ENCODE measurements around the gene PTPN1. TPM values are rescaled to one million over a fixed set of nuclear protein-coding genes. Genes with fewer than 3 reads are reported as not detected.
A peak's percentile ranks its signal among the peaks of the same experiment; 100 is the strongest.

The PTPN1 gene
- 33.0 and 38.7 TPM in 2 replicates for total RNA-seq (2014; rRNA removed; shearing (Covaris generic))

GRCh38 chr20:50509923-50510705 is at the start of gene PTPN1:
TSS of gene PTPN1 (plus strand) at chr20:50510383. CDS start at chr20:50510528, 145 bp downstream.
- H3K27me3 ChIP-seq (ENCODE audit: control insufficient read depth, insufficient read depth, low read length), result no peaks in the 10 kb centered on the region
- peak; percentile 97 for DNase-seq
- no peaks in the 10 kb centered on the region for H3K36me3 ChIP-seq (replicated peaks; ENCODE audit: control insufficient read depth, insufficient read depth, low read length)
- peak within 1 kb of the TSS; percentile 98 for H3K4me3 ChIP-seq (ENCODE audit: insufficient read depth, low read depth, low read length)

GRCh38 chr20:50460608-50461267 is 49.4 kb upstream of the PTPN1 start:
- peak; percentile 95 for DNase-seq
- Histone ChIP-seq H3K4me3 (ENCODE audit: insufficient read depth, low read depth, low read length) (no peak overlapping the region), H3K27me3 (ENCODE audit: control insufficient read depth, insufficient read depth, low read length) (no peaks in the 10 kb centered on the region), H3K36me3 (replicated peaks; ENCODE audit: control insufficient read depth, insufficient read depth, low read length) (no peaks in the 10 kb centered on the region)

GRCh38 chr20:50462093-50462690 is 48.0 kb upstream of the PTPN1 start:
- Histone ChIP-seq H3K27me3 (ENCODE audit: control insufficient read depth, insufficient read depth, low read length) (no peaks in the 10 kb centered on the region), H3K4me3 (ENCODE audit: insufficient read depth, low read depth, low read length) (no peak overlapping the region), H3K36me3 (replicated peaks; ENCODE audit: control insufficient read depth, insufficient read depth, low read length) (no peaks in the 10 kb centered on the region)

DNA sequence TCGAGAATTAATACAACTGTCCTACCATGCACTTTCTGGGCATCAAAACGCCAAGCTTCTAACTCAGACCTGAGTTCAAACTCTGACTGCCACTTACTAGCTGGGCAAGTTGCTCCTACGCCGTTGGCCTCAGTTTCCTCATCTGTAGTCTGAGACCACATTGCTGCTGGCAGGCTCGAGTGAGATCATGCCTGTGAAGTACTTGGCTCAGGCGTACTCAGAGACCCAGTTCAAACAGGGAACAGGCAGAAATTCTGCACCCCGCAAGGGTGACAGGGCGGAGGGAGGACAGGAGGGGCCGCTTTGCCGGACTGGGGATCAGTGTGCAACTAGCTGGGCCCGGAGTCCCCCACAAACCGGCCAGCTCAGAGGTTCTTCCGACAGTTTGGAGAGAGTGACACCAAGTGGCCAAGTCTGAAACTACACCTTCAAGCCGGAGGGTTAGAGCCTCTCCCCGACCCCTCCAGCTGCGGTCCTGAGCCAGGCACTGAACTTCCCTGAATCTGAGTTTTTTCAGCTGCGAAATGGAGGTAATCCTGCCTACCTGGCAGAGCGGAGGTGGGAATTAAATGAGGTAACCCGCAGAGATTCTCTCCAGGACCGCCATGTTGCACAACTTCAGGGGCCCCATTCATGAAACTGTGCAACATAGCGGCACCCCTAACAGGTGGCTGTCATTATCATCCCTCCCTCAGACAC is 46.0 kb upstream of the PTPN1 start:
- no peak overlapping the region for H3K4me3 ChIP-seq (ENCODE audit: insufficient read depth, low read depth, low read length)
- peak; percentile 81 for DNase-seq
- no peaks in the 10 kb centered on the region for H3K27me3 ChIP-seq (ENCODE audit: control insufficient read depth, insufficient read depth, low read length)
- H3K36me3 ChIP-seq (replicated peaks; ENCODE audit: control insufficient read depth, insufficient read depth, low read length), result no peaks in the 10 kb centered on the region

More at GRCh38 chr20:50462093-50462690, 48.0 kb upstream of the PTPN1 start:
- no peak for DNase-seq

GRCh38 chr20:50464725-50465650 is 45.2 kb upstream of the PTPN1 start:
- Histone ChIP-seq H3K4me3 (ENCODE audit: insufficient read depth, low read depth, low read length) (no peak overlapping the region), H3K27me3 (ENCODE audit: control insufficient read depth, insufficient read depth, low read length) (no peaks in the 10 kb centered on the region), H3K36me3 (replicated peaks; ENCODE audit: control insufficient read depth, insufficient read depth, low read length) (no peaks in the 10 kb centered on the region)
- no peak for DNase-seq

DNA sequence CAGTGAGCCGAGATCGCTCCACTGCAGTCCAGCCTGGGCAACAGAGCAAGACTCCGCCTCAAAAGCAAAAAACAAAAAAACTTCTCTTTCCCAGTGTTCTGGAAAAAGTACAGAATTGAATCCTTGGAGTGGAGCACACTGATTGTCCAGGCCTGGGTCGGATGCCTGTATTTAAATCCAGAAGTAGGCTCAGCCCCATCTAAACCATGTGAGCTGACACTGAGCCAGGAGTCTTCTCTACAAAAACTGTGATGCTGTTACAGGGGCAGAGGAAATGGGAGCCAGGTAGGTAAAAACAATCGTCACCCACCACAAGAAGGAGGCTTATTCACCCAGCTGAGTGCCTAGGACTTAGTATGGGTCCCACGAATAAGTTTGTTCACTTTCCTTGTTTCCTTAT is 43.0 kb upstream of the PTPN1 start:
- no peak for DNase-seq

GRCh38 chr20:50467718-50468356 is 42.3 kb upstream of the PTPN1 start:
- H3K27me3 ChIP-seq (ENCODE audit: control insufficient read depth, insufficient read depth, low read length), result no peaks in the 10 kb centered on the region
- no peaks in the 10 kb centered on the region for H3K36me3 ChIP-seq (replicated peaks; ENCODE audit: control insufficient read depth, insufficient read depth, low read length)
- H3K4me3 ChIP-seq (ENCODE audit: insufficient read depth, low read depth, low read length), result no peak overlapping the region
- DNase-seq, result peak; percentile 58

More for the DNA sequence above, 43.0 kb upstream of the PTPN1 start:
- Histone ChIP-seq H3K27me3 (ENCODE audit: control insufficient read depth, insufficient read depth, low read length) (no peaks in the 10 kb centered on the region), H3K4me3 (ENCODE audit: insufficient read depth, low read depth, low read length) (no peak overlapping the region), H3K36me3 (replicated peaks; ENCODE audit: control insufficient read depth, insufficient read depth, low read length) (no peaks in the 10 kb centered on the region)

GRCh38 chr20:50468378-50468798 is 41.8 kb upstream of the PTPN1 start:
- no peak for DNase-seq
- no peaks in the 10 kb centered on the region for H3K36me3 ChIP-seq (replicated peaks; ENCODE audit: control insufficient read depth, insufficient read depth, low read length)
- no peaks in the 10 kb centered on the region for H3K27me3 ChIP-seq (ENCODE audit: control insufficient read depth, insufficient read depth, low read length)
- H3K4me3 ChIP-seq (ENCODE audit: insufficient read depth, low read depth, low read length), result no peak overlapping the region

- DNase-seq, result no peak
- Histone ChIP-seq H3K36me3 (replicated peaks; ENCODE audit: control insufficient read depth, insufficient read depth, low read length) (no peaks in the 10 kb centered on the region), H3K4me3 (ENCODE audit: insufficient read depth, low read depth, low read length) (no peak overlapping the region)
Measured at GRCh38 chr20:50469176-50469723, 40.9 kb upstream of the PTPN1 start.

GRCh38 chr20:50469796-50470195 is 40.4 kb upstream of the PTPN1 start:
- Histone ChIP-seq H3K4me3 (ENCODE audit: insufficient read depth, low read depth, low read length) (no peak overlapping the region), H3K27me3 (ENCODE audit: control insufficient read depth, insufficient read depth, low read length) (no peaks in the 10 kb centered on the region), H3K36me3 (replicated peaks; ENCODE audit: control insufficient read depth, insufficient read depth, low read length) (no peaks in the 10 kb centered on the region)
- no peak for DNase-seq

More at GRCh38 chr20:50469176-50469723, 40.9 kb upstream of the PTPN1 start:
- no peaks in the 10 kb centered on the region for H3K27me3 ChIP-seq (ENCODE audit: control insufficient read depth, insufficient read depth, low read length)

- no peak for DNase-seq
- Histone ChIP-seq H3K27me3 (ENCODE audit: control insufficient read depth, insufficient read depth, low read length) (no peaks in the 10 kb centered on the region), H3K36me3 (replicated peaks; ENCODE audit: control insufficient read depth, insufficient read depth, low read length) (no peaks in the 10 kb centered on the region), H3K4me3 (ENCODE audit: insufficient read depth, low read depth, low read length) (no peak overlapping the region)
Measured at GRCh38 chr20:50470264-50470858, 39.8 kb upstream of the PTPN1 start.

DNA sequence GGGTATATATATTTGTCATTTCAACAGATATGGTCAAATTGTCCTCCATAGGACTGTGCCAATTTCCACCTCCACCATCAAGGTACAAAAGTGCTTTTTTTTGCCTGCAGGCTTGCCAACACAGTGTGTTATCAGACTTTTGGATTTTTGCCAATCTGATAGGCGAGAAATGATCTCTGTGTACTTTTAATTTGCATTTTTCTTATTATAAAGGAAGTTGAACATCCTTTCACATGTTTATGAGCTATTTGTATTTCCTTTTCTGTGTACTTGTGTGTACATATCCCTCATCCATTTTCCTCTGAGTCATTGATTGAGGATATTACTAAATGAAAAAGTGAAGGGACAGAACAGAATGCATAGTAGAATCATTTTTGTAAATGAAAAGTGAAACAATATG is 39.0 kb upstream of the PTPN1 start:
- no peak for DNase-seq
- no peaks in the 10 kb centered on the region for H3K27me3 ChIP-seq (ENCODE audit: control insufficient read depth, insufficient read depth, low read length)
- no peak overlapping the region for H3K4me3 ChIP-seq (ENCODE audit: insufficient read depth, low read depth, low read length)
- no peaks in the 10 kb centered on the region for H3K36me3 ChIP-seq (replicated peaks; ENCODE audit: control insufficient read depth, insufficient read depth, low read length)

Data from H7 (cell line).